Tibial nerve (tissue), 3 donors: Measurements from ENCODE around the gene PEMT.

Experiments
- CTCF ChIP-seq, 5 experiments: fragments of 200-600 bp in 3 of 5; fragments of 450-650 bp in 2 of 5; sonication (generic) in 3 of 5; IDR thresholded peaks; one replicate each; pipeline ENCODE4 v1.5.1; 2016 to 2019; ENCODE audit warnings: antibody characterized with exemption in 5 of 5, mild to moderate bottlenecking in 3 of 5, moderate library complexity in 2 of 5
- POLR2A ChIP-seq, 2 donors: fragments of 450-650 bp; IDR thresholded peaks; one replicate each; pipeline ENCODE4 v1.6.1; 2017; ENCODE audit warnings: antibody characterized with exemption in 2 of 2, mild to moderate bottlenecking in 2 of 2, moderate library complexity in 2 of 2

DNA sequence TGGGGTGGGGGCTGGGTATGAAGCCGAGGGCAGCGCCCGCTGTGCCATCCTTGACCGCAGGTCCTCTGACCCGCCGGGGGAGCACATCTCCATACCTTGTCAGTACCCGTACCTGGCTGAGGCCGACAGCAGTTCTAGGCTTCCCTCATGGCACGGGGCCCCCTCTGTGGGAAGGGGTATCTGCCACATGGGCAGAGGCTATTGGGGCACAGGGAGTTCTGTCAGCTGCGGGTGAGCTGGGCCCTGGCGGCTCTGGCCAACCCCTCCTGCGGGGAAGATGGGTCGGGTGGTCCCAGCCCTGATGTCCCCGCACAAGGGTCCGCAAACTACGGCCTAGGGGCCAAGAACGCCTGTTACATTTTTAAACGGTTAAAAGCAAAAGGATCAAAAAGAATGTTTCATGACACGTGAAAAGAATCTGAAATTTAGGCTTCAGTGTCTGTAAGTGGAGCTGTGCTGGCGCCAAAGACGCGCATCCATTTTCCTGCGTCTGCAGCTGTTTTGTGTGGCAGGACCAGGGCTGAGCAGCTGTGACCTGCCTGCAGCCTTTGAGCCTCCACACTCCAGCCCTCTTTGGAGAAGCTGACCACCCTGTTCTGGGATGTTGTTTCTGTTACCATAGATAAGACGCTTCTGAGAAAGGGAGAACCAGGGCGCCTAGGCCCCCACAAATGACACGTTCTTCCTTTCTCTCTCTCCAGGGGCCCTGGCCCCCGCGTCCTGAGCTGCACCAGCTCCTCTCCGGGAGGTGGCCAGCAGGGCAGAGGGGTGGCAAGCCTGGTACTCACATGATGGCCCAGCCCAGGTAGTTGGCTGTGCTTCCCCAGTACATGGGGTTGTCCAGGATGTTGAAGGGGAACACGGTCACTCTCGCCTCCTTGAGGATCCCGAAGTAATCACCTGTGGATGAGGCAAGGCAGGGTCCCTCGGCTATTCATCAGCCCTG, 82.6 kb downstream of the PEMT start:
- TF ChIP-seq CTCF (IDR thresholded peaks at IDR 0.05) (no peak), POLR2A (IDR thresholded peaks at IDR 0.05) (no peak)
